Anterior cingulate cortex (tissue), 58 donors: ENCODE data around the gene SAFB2.

Source experiments
- DNase-seq, 58 donors: peaks; one replicate each; lab custom pipeline; 2025; lab: John Stamatoyannopoulos, UW

SAFB2 gene

GRCh38 chr19:5557691-5558090 is 64.9 kb downstream of the SAFB2 start:
- no peak for DNase-seq

DNA sequence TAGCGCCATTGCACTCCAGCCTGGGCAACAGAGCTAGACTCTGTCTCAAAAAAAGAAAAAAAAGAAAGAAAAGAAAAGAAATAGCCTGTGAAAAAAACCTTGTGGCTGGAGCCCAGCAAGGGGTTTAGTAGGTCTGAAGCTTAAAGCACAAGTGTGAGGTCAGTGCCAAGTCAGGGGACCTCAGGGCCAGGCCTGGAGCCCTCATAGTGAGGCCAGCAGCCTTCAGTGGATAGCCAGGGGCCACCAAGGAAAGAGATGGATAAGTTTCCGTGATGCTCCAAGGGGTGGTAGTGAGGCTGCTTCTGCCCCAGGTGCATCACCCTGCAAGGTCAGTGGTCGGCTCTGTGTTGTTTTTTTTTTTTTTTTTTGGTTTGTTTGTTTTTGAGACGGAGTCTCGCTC is 67.7 kb downstream of the SAFB2 start:
- no peak for DNase-seq

GRCh38 chr19:5553892-5554291 is 68.7 kb downstream of the SAFB2 start:
- no peak for DNase-seq

DNA sequence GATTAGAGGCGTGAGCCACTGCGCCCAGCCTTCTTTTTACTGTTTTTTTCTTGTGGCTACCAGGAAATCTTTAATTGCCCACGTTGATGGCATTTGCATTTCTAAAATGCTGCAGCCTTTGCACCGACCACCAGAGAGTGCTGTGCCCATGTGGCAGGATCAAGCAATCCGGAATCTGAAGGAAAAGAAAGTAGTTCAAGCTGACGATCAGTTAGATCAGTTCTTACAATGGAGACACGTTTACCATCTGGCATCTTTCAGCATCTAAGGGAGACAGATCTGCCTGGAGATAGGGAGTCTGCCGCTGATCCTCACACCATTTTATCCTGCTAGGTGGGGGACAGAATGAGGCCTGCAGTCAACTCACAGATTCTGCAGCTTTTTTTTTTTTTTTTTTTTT is 74.7 kb downstream of the SAFB2 start:
- peak in 2 of 58 donors; percentile 1 to 16 for DNase-seq

DNA sequence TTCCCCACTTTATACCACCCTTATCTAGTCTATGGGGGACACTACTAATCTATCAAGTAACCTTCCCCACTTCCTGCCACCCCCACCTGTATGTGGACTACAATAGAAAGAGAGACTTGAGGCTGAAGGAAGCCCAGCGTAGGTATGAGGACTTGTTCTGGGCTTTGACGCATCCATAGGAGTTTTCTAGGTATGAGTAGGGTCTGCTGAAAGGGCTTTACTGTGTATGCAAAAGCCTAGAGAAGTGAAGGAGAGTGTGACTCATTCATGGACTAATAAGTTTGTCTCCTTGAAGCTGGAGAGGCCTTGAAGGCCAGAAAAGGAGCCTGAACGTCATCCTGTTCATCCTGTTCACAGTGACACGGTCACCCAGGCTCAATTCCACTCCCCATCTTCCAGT is 76.6 kb downstream of the SAFB2 start:
- DNase-seq, result no peak

GRCh38 chr19:5545051-5545450 is 77.5 kb downstream of the SAFB2 start:
- DNase-seq, result no peak

DNA sequence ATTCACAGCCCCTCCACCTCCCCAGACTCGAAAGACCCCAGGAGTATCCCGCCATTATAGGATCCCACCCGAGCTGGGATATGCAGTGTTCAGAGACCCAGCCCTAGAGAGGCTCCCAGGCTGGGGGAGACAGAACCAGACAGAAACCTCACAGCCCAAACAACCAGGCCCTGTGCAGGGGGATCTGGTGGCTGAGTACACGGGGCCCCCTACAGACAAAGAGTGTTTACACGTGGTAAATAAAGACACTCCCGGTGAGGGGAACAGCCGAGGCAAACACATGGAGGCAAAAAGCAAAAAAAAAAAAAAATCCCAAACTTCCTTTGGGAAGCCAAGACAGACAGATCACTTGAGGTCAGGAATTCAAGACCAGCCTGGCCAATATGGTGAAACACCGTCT is 79.9 kb downstream of the SAFB2 start:
- no peak for DNase-seq

DNA sequence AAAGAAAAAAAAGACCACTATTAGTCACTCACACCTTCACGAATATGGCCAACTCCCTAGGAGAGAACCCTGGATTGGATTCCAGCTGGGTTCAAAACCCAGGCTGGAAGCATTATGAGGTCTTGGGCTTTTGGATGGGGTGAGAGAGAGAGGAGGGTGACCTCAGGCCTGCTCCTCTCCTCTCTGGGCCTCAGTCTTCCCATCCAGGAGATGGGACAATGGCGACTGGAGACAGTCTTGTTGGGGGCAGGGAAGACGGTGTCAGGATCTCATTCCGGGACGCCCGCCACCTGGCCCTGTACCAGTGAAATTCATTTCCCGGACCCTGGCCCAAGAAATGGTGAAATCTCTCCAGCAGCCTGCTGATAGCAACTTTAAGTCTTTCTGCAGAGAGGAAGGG is 81.1 kb downstream of the SAFB2 start:
- DNase-seq, result no peak

DNA sequence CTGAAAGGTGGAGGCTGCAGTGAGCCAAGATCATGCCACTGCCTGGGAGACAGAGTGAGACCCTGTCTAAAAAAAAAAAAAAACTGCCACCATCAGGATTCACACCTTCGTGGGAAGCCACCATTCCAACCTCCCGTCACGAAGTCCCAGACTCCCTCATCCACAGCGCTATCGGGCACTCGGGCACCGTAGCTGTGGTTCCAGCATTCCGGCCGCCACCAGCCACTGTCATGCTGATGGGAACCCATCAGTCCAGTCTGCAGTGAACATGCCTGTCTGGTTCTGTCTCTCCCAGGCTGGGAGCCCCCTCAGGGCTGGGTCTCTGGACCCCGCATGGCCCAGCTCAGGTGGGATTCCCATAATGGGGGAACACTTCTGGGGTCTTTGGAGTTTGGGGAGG is 82.4 kb downstream of the SAFB2 start:
- no peak for DNase-seq

DNA sequence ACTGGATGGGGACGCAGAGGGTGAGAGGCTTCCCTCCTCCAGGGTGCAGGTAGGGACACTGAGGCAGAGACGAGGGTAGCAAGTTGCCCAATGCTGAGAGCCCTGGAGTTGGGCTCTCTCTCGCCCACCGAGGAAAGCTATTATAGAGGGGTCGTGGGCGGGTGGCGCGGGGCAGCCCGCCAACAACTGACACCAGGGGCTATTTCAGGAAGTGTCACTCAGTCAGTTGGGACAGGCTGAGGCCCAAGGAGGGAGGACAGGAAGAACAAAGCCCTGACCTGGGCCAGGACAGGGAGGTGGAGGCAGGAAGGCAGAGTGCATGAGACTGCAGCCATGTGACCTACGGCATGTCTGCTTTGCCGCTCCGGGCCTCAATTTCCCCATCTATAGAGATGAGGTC is 84.7 kb downstream of the SAFB2 start:
- peak in 1 of 58 donors; percentile 3 for DNase-seq
